ENCODE measurements around the gene TRIM23. TPM values are rescaled to one million over a fixed set of nuclear protein-coding genes. Genes with fewer than 3 reads are reported as not detected.

TRIM23 gene
- total RNA-seq, 1 experiment from 2014 or later: 13.0 TPM

DNA sequence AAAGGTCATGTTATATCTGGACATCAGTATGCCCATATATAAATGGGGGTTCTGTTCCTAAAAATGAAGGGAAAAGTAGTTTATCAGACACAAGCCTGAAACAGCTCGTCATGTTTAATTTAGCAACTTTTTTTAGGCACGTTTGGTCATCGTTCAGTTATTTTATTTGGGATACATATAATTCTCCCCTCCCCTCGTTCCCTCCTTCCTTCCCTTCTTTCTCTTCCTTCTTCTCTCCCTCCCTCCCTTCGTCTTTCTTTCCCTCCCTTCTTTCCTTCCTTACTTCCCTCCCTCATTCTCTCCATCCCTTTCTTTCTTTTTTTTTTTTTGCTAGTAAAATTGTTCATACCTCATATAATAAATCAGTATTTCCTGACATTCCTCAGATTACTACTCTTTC is 57.6 kb downstream of the TRIM23 start:
- DNase-seq (ENCODE audit: low read depth): no peak

DNA sequence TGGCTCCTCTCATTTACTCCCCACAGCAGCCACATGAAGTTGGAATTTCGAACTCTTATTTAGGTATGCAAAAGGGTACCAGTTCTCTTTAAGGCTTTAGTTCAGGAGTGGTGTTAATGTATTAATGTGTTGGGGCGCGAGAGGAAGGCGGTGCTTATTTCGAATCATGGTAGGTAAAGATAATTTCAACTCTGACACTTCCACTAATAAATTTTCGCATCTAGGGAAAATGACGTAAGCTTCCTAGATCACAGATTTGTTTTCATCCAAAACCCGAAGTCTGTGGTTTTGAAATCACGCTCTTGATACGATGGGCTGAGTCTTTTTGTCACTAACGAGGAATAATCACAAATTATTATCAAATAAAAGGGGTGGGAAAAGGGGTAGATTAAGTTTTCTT is 60.4 kb downstream of the TRIM23 start:
- DNase-seq (ENCODE audit: low read depth): peak; percentile 6

DNA sequence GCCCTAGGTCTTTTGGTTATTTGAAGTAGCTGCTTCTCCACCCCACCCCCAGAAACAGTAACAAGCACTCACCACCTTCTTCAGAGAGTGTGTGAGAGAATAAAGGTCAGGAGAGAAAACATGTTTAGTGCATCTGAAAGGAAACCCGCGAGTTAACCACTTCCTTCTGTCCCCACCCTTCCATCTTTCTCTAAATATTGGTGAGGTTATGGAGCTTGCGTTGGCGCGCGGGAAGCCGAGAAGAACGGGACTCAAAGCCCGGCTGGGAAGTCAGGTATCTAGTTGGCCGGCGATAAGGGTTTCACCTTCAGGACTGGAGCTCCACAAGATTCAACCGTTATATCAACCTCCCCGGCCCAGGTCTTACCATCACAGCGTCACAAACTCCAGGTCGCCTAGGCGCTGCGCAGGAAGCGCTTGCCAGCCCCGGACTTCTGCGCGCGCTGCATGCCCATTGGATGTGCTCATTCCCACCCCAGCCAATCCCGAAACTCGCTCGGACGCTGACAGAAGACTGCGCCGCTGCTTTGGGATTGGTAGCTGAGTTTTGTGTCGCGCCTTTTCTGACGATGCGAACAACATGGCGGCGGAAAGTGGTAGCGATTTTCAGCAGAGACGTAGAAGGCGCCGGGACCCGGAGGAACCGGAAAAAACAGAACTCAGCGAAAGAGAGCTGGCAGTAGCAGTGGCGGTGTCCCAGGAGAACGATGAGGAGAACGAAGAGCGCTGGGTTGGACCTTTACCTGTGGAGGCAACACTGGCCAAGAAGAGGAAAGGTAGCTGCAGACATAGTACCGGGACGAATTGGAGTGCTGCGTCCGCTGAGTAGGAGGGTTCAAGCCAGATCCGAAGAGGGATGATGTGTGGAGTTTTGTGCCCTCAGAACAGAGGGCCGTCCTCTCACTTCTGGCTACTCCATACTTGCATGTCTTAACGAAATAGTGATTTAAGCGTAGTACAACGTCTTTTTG is 61.1 kb downstream of the TRIM23 start, which contains the start of the genes CENPK and PPWD1:
Gene CENPK (minus strand): TSS at position 438 of the 971 bp plus-strand sequence. CDS start 8,261 bp downstream, outside the sequence.
Gene PPWD1 (plus strand): TSS at position 566 of the 971 bp plus-strand sequence. CDS start 15 bp downstream, at position 581.
- peak; percentile 97 for DNase-seq (ENCODE audit: low read depth)

- no peak for DNase-seq (ENCODE audit: low read depth)
Observed at GRCh38 chr5:65556718-65557117, 67.4 kb downstream of the TRIM23 start.

DNA sequence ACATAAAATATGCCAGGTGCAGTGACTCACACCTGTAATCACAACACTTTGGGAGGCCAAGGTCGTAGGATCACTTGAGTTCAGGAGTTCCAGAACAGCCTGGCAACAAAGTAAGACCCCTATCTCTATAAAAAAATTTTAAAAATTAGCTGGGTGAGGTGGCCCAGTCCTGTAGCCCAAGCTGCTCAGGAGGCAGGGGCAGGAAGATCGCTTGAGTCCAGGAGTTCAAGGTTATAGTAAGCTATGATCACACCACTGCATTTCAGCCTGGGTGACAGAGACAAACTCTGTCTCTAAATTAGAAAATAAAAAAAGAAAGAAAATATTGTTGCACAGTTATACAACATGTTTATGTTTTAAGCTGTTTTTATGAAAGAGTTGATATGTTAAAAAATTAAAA is 68.0 kb downstream of the TRIM23 start:
- DNase-seq (ENCODE audit: low read depth): no peak

GRCh38 chr5:65555287-65555686 is 68.8 kb downstream of the TRIM23 start:
- no peak for DNase-seq (ENCODE audit: low read depth)

- DNase-seq (ENCODE audit: low read depth): no peak
Observed at GRCh38 chr5:65553941-65554340, 70.2 kb downstream of the TRIM23 start.

DNA sequence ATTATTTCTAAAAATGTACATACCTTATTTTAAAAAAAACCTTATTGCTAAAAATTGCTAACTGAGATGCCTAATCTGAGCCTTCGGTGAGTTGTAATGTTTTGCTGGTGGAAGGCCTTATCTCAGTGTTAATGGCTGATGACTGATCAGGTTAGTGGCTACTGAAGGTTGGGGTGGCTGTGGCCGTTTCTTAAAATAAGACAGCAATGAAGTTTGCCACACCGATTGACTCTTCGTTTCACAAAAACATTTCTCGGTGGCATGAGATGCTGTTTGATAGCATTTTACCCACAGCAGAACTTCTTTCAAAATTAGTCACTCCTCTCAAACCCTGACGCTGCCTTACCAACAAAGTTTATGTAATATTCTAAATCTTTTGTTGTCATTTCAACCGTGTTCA is 75.9 kb downstream of the TRIM23 start:
- no peak for DNase-seq (ENCODE audit: low read depth)

- DNase-seq (ENCODE audit: low read depth): no peak
Observed at GRCh38 chr5:65546141-65546540, 78.0 kb downstream of the TRIM23 start.

DNA sequence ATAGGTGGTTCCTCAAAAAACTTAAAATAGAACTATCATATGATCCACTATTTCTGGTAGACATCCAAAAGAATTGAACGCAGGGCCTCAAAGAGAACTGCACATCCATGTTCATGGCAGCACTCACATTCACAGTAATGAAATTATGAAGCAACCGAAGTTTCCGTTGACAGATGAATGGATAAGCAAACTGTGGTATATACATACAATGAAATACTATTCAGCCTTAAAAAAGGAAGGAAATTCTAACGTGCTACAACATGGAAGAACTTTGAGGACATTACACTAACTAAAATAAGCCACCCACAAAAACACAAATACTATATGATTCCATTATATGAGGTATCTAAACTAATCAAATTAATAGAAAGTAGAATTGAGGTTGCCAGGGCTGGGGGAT is 79.7 kb downstream of the TRIM23 start:
- no peak for DNase-seq (ENCODE audit: low read depth)

DNA sequence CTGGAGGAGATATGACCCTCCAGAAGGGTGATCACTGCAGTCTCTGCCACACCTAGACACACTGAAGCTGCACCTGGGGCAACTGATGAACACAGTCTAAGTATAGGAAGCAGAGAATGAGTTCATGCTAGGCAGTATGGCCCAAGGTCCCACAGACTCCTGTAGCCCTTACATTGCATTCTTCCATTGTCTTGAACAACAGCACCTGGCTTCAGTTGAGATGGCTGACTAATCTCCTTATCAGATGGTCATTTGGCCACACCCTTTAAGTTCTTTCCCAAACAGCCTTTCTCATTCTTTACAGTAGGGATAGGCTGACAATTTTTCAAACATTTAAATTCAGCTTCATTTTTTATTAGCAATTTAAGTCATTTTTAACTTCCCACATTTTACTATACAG is 84.3 kb downstream of the TRIM23 start:
- DNase-seq (ENCODE audit: low read depth): peak; percentile 20

Other genes with a start within 250 kb of the TRIM23 start
- gene ADAMTS6, start 142.4 kb downstream of the TRIM23 start, total RNA-seq (2014; rRNA removed; shearing (Covaris generic)): 16.5 and 18.9 TPM in 2 replicates
- gene CENPK, start 61.2 kb downstream of the TRIM23 start, total RNA-seq (2014; rRNA removed; shearing (Covaris generic)): 18.5 and 31.3 TPM in 2 replicates
- gene PPWD1, start 61.0 kb downstream of the TRIM23 start, total RNA-seq (2014; rRNA removed; shearing (Covaris generic)): 21.5 and 29.0 TPM in 2 replicates
- gene SHLD3, start 694 bp upstream of the TRIM23 start, total RNA-seq (2014; rRNA removed; shearing (Covaris generic)): 5.6 and 7.9 TPM in 2 replicates
- gene TRAPPC13, start 694 bp upstream of the TRIM23 start, total RNA-seq (2014; rRNA removed; shearing (Covaris generic)): 27.8 and 39.3 TPM in 2 replicates
- gene SGTB, start 97.8 kb upstream of the TRIM23 start, total RNA-seq (2014; rRNA removed; shearing (Covaris generic)): 3.3 and 5.1 TPM in 2 replicates
- 12.3 and 27.9 TPM in 2 replicates for gene NLN, start 97.9 kb upstream of the TRIM23 start, total RNA-seq (2014; rRNA removed; shearing (Covaris generic))